Measurements from ENCODE around the gene TMEM61. TPM values are rescaled to one million over a fixed set of nuclear protein-coding genes. Genes with fewer than 3 reads are reported as not detected.
A peak's percentile ranks its signal among the peaks of the same experiment; 100 is the strongest.

Gene TMEM61
- total RNA-seq, 1 donor from 2014 or later = not detected

DNA sequence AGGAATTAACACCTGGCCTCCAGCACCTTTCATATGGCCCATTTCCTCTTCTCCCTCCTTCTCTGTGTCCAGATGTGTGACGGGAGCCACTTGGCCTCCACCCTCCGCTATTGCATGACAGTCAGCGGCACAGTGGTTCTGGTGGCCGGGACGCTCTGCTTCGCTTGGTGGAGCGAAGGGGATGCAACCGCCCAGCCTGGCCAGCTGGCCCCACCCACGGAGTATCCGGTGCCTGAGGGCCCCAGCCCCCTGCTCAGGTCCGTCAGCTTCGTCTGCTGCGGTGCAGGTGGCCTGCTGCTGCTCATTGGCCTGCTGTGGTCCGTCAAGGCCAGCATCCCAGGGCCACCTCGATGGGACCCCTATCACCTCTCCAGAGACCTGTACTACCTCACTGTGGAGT is 5.6 kb downstream of the TMEM61 start:
- DNase-seq = no peak

DNA sequence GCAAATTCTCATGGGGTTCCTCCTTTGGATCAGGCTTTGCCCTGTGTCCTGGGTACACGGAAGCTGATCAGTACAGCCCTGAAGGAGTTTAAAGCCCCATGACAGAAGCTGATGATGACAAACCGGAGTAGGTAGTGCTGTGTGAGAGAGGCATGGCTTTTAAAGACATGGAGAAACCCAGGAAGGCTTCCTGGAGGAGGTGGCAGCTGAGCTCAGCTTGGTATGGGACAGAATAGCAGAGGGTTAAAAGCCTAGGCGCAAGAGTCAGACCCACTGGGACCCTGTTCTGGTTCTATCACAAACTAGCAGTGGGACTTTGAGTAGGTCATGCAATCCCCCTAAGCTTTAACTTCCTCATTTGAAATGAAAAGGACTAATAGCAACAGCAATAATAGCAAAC is 6.1 kb downstream of the TMEM61 start:
- no peak for DNase-seq

DNA sequence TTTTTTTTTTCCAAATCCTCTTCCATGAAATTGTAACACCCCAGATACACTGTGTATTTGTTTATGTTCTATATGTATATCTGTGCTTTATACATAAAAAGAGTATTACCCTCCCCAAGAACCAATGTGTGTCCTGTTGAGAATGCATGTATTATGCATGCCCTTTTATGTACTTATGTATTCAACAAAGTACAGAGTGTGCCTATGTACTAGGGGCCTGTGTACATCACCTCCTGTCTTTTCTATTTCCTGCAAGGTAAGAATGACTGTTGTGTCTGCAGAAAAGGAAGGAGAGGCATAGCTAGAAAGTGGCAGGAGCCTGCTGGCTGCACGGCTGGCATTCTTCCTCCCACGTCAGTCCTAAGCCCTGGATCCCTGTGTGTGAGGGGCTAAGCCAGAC is 7.0 kb downstream of the TMEM61 start:
- no peak for DNase-seq

DNA sequence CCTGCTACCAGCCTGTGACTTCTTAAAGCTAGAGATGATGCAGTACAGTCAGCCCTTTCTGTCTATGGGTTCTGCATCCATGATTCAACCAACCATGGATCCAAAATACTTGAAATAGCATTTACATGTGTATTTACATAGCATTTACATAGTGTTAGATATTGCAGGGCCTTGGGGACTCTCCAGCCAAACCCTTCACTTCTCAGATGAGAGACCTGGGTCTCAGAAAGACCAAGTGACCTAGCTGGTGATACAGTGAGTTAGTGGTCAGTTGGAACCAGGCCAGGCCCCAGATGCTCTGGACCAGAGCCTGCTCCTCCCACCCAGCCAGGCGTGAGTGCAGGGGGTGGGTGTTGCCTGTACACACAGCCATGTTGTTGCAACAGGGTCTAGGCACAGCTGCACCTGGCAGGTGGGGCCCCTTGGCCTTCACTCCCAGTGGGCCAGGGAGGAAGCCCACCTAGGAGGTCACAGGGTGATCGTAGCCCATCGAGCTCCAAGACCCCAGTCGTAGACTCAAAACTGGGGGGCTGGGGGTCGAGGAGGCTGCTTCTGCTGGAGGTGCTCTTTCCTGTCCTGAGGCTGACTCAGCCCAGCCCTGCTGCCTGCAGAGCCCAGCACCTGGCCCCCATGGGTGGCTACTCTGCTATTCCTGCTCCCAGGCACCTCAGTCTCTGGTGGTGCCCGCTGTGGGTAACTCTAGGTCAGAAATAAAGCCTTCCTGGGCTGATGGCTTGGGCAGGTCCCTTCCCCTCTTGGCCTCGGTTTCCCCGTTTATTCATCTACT is 7.7 kb downstream of the TMEM61 start:
- DNase-seq = no peak

DNA sequence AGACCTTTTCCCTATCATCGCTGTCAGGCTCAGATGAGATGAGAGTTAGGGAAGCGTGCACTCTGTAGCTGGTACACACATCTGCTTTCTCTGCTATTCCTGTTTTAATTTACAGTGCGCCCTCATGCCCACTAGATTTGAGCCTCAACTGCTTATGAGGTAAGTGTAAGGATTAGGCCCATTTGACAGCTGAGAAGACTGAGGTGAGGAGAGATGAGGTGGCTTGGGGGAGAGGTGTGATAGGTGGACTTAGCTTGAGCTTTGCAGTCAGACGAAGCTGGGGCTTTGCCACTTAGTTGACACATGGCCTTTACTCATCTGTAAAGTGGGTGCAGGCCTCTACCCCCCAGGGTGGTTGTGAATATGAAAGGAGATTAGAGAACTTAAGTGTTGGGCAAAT is 8.5 kb downstream of the TMEM61 start:
- no peak for DNase-seq

DNA sequence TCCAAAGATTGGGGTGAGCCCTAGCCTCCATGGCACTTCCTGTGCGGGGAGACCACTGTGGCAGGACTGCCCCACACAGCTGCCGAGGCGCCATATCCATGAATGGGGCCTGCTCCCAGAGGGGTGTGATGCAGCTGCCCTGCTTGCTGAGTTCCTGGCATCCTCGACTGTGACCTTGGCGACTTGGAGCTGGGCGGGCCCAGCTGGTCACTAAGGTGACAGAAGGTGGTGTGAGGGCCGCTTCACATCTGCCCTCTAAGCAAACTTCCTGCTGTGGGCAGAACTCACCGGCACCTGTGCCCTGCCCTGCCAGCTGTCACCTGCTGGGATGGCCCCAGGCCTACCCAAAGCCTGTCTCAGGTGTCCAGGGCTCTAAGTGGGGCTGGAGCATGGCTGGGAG is 9.0 kb downstream of the TMEM61 start:
- DNase-seq = no peak

DNA sequence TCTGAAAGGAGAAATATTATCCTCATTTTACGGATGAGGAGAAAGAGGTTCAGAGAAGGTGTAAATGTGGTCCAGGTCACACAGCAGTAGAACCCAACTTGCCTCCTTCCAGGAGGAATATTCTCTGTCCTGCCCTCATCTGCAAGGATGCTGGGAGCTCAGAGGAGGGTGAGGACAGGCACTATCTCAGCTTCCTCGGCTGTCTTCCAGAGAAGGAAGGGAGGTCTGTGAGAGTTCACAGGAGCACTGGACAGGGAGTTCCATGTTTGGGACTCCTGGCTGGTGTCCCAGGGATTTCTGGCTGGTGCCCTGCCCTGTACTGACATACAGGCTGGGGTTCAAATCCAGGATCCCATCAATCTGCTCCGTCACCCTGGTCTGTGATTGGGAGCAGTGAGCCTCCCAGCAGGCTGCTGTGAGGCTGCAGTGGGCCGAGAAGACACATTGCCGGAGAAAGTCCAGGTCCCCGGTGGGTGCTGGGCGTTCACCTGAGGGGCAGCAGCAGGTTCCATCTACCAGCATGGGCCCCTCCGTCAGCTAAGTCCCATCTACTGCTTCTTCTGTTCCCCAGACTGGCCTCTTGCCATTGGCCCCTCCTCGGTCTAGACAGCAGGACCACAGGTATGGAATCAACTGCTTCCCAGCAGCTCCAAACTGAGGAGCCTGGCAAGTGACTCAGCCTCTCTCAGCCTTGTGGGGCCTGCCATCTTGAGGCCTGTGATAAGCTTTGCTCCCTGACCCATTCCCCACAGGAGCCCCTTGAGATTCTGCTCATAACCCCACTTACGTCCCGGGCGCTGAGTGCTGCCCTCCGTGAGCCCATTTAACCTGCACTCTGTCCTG is 9.8 kb downstream of the TMEM61 start:
- DNase-seq = no peak

DNA sequence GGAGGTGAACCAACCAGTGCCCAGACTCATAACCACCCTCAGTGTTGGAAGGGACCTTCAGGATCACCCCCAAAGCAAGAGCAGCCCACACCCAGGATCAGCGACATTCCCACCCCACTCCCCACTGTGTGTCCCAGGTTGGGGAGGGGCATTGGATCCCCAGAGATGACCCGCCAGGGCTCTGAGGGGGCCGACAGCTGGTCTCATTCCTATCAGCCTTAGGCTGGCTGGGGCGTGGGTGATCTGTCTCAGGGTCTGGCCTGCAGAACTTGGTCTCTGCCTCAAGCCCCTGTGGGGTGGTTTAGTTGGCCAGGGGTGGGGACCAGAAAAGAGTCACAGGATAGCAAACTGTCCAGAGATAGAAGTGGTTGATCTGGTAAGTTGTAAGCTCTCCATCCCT is 10.5 kb downstream of the TMEM61 start:
- DNase-seq = no peak

DNA sequence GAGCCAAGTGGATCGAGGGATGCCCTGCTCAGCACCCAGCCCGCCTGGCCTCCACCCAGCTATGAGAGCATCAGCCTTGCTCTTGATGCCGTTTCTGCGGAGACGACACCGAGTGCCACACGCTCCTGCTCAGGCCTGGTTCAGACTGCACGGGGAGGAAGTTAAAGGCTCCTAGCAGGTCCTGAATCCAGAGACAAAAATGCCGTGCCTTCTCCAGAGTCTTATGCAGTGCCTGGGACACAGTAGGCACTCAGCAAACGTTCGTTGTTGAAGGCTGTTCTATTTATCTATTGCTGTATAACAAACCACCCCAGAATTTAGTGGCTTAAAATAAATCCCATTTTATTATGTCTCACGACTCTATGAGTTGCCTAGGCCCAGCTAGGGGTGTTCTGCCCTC is 11.5 kb downstream of the TMEM61 start:
- no peak for DNase-seq

DNA sequence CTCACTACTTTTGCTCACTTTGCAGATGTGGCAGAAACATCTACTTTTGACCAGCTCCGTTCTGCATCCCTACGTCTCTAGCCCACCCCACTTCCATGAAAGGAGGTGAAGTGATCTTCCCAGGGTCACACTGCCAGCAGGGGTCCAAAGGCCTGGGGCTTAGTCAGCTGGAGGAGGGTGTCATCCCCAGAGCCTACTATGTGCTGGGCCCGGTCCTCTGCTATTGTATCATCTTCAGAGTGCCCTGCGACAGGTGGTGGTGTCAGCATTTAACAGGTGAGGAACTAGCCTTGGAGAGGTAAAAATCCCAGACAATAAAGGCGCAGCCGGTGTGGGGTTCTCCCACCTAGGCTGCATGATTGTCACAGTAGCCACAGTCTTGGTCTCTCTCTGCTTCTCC is 12.7 kb downstream of the TMEM61 start:
- no peak for DNase-seq

DNA sequence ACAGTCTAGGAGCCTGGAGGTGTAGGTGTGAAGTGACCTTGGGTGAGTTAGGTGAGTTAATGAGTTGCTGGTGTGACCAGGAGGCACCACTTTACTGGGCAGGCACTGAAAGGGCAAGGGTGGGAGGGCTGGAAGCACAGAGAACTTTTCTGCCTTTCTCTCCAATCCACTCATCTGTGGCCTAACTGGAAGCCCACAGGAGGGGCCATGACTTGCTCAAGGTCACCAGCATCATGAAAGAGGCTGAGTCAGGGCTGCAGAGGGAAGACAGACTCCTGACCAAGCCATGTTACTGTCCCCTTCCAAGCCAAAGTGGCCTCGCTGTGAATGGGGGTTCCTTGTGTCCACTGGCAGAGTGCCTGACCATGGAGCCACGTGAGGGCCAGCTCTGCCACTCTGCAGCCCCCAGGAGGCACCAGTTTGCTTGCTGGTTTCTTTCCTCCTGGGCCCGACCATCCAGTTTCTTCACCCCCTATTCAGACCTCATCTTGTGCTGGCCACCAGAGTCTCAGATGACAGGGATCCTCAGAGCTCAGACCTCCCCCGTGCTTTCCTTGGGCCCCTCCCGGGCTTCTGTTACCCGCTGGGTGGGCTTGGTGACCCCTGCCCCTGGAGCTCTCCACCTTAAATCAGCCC is 14.0 kb downstream of the TMEM61 start:
- no peak for DNase-seq

DNA sequence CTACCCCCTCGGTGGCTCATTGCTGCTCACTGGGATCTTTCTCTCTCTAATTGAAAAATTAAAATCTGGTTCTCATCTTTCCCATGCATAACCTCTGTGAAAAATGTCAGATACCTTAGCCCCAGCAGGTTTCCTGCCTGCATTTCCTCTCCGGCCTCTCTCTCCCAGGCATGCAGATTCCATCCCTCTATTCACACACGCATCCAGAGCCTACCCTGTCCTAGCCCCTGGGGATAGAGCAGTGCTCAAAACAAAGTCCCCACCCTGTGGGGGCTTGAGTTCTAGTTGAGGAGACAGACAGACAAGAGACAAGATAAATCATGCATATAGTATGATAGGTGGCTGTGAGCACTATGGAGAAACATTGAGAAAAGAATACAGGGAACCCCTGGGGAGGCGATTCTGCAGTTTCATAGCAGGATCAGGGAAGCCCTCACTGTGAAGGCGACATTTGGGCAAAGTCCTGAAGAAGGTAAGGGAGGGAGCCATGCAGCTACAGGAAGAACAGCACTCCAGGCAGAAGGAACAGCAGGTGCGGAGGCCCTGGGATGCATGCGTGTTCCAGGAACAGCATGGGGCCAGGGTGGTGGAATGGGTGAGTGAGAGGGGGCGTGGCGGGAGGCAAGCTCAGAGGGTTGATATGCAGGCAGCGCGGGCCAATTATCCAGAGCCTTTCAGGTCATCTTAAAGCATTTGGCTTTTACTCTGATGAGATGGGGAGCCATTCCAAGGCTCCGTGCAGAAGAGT is 14.8 kb downstream of the TMEM61 start:
- DNase-seq = no peak

DNA sequence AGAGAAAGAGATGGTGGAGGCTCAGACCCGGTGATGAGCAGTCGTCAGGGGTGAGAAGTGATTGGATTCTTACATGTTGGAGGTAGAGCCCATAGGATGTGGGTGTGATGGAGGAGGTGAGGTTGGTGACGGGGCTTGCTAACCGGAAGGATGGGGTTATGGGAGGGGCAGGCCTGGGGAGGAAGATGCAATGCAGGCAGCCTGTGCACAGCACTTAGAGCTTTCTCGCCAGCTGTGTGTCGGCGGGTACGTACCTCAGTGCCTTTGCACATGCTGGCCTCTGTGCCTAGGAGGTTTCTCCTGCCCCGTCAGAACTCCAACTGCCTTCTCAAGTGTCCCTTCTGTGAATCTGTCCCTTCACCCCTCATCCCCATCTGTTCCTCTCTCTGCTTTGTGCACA is 15.4 kb downstream of the TMEM61 start:
- DNase-seq = no peak

DNA sequence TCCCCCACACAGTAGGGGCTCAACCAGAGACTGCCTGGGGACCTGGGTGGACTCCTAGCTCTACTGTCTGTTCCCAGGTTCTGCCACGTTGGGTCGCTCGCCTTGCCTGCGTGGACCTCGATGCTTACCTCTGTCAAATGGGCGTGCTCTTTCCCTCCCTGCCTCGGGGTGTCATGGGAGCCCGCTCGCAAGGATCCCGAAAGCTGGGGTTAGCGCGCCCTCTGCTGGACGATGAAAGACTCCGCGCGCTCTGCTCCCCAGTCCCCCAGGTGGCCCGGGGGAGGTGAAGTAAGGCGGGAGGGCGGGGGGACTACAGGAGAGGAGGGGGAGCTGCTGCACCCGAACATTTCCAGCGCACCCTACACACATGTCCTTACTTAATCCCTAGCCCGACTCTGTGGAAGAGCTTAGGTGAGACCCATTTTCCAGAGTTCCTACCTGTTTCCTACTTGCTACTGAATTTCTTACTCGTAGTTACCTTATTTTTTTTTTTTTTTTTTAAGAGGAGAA is 16.0 kb downstream of the TMEM61 start:
- peak; percentile 83 for DNase-seq

DNA sequence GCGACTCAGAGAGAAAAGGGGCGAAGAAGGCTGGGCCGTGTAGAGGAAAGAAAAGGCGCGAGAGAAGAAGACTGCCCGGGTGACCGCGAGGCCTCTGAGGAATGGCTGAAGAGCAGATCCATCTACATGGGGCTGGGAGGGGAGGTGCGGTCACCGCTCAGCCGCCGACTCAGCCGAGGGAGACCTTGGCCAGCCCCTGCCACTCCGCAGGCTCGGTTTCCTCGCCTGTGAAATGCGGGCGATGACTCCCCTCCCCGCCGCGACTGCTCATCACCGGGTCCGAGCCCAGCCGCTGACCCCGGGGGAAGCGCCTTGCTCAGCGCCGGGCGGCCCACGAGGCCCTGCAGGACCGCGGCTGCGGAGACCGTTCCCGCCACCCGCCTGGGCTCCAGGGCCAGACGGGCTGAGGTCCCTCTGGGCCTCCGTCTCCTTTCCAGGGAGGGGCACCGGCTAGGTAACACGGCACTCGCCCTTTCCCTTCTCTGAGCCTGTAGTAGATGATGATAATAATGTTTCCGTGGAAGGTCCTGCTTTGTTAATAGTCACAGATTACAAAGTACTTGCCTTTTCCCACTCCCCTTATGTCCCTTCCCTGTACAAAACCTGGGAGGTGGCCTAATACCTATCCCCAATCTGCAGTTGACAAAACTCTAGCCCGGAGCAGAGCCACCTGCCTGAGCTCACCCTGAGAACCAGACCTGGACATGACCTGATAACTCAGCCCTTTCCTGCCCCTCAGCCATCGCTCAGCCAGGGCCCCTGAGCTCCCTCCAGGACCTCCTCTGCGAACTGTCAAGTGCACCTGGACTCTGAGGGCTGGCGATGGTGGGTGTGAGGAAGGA is 16.7 kb downstream of the TMEM61 start:
- DNase-seq = peak; percentile 19

DNA sequence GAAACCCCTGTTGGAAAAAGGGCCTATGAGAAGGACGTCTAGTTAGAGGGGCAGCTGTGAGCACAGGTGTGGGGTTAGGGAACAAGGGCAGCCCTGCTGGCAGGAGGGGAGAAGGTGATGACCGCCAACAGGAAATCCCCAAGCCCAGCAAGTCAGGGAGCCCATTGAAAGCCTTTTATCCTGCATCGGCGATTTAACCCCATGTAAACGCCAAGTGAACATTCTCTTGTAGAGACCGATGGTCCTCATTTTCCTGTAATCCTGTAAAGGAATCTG is 17.2 kb downstream of the TMEM61 start:
- no peak for DNase-seq

DNA sequence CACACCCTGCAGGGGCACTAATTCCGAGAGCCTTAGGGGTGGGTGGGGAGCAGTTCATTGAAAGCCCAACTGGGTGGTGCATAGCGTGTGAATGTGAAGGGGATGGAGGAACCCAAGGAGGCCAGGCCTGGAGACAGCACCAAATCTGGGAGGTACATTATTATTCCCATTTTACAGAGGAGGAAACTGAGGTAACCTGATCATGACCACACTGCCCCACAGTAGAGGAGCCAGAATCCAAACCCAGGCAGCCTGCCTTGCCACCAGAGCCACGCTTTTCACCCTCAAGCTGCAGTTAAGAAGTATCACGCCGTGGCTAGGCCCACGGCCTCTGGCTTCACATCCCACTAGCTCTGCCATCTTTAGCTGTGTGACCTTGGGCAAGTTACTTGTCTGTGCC is 17.7 kb downstream of the TMEM61 start:
- DNase-seq = no peak

DNA sequence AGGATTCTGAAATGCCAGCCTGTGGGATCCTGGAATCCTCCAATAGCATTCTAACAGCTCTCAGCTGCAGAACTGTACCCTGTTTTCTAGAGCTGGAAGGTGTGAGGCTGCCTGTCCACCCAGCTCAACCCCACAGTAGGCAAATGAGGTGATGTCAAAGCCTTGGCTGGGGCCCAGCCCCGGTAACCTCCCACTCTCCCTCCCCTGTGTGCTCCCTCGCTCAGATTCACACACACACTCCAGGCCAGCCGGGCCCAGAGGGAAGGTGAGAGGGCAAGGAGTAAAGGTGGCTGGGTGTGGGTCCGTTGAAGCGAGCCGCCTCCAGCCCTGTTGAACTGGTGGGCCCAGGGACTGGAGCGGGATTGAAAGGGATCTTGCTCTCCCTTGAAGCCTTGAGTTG is 18.2 kb downstream of the TMEM61 start, which contains the start of gene BSND:
Gene BSND, plus strand, starts transcription at position 257 of the 400 bp plus-strand sequence. CDS start 254 bp downstream, outside the sequence.
- no peak for DNase-seq

DNA sequence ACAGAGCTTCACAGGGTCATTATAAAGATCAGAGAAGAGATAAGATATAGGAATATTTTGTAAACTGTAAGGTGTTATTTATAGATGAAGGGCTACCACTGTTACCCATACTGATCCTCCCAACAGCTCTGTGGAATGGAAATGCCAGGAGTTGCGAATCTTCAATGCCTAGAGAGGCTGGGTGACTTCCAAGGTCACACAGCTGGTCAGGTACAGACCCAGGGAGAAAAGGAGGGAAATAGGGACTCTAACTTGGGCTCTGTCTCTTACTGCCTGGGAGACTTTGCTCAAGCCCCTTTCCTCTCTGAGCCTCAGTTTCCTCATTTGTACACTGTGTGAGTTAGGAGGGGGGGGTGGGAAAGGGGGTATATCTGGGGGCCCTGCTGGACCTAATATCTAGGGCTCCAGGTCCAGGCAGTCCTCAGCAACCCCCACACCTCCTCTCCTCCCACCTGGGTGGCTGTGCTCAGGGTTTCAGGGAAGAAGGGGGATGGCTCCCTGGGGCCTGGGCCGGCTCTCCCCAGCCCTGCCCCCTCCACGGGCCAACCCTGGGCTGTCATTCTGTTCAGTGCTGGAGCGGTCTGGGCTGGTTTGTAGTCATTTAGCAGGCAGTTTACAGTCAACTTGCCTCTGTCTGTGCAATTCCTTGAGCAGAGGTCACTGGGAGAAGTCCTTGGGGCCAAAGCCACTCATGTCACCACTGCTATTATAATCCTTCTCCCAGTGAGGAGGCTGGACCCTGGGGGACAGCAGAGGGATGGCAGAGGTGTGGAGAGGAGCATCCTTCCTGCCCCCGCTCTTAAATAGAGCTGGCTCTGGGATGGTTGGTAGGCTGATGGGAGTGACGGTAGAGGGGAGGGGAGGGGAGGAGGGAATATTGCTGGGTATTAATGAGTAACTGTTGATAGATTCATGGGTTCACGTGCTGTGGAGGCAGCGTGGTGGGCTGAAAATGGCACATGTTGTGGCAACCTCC is 20.0 kb downstream of the TMEM61 start:
- no peak for DNase-seq

DNA sequence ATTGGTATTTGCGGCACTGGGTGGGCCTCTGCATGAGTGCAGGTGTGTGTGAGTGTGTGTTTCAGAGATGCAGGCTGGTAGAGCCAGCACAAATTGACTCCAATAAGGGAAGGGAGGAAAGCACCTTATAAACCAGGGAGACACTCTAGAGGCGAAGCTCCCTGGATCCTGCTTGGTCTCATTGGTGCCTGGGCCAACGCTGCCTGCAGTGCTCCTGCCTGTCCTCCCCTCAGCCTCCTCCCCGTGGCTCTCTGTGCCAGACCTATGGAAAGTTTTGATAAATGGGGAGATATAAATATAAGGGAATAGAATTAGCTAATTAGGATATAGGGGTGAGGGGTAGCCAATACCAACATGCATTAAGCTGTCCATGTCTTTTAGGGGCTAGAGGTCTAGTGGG is 20.9 kb downstream of the TMEM61 start:
- no peak for DNase-seq

DNA sequence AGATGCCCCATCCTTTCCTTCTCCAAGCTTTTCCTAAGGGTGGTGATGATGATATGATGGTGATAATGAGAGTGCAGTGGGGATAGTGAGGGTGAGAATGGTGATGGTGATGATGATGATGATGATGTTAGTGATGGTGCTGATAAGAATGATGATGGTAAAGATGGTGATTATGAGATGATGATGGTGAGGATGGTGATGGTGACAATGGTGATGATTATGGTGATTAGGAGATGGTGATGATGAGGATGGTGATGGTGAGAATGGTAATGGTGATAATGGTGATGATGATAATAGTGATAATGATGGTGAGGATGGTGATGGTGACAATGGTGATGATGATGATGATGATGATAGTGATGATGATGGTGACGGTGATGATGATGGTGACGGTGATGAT is 22.3 kb downstream of the TMEM61 start:
- no peak for DNase-seq
